GM23338 (cell line): ENCODE measurements around the gene TSHZ2. TPM values are rescaled to one million over a fixed set of nuclear protein-coding genes. Genes with fewer than 3 reads are reported as not detected.

ENCODE experiments used
- ATAC-seq: fragments of 200-7000 bp; cut with Tn5 transposase; 3 replicates; pipeline ENCODE4 v1.9.1; 2020
- DNase-seq: peaks from one replicate; pipeline ENCODE4 v3.0.0-alpha.2; 2015; ENCODE audit warnings: low spot score
- H2AFZ ChIP-seq: fragments of 200-600 bp; sonication (generic); 2 replicates; pipeline ENCODE4 v1.8.0; 2016; ENCODE audit warnings: antibody characterized with exemption, mild to moderate bottlenecking, moderate library complexity
- H3F3A ChIP-seq: fragments of 200-600 bp; sonication (generic); replicated peaks from 2 replicates; pipeline ENCODE4 v1.8.0; 2017; ENCODE audit warnings: antibody characterized with exemption, mixed run types, low read depth
- H3K27ac ChIP-seq: fragments of 200-600 bp; sonication (generic); 2 replicates; pipeline ENCODE4 v1.6.1; 2016; ENCODE audit warnings: low read depth
- H3K27me3 ChIP-seq: fragments of 200-600 bp; sonication (generic); 2 replicates; pipeline ENCODE4 v1.8.0; 2016; ENCODE audit warnings: mild to moderate bottlenecking, mixed run types, moderate library complexity; ENCODE audit not compliant: insufficient read depth
- H3K36me3 ChIP-seq: fragments of 200-600 bp; sonication (generic); 2 replicates; pipeline ENCODE4 v1.8.0; 2016; ENCODE audit warnings: mild to moderate bottlenecking; ENCODE audit not compliant: insufficient read depth
- H3K4me1 ChIP-seq: fragments of 200-600 bp; sonication (generic); 2 replicates; pipeline ENCODE4 v1.8.0; 2016; ENCODE audit warnings: mild to moderate bottlenecking, moderate library complexity; ENCODE audit not compliant: insufficient read depth
- H3K4me2 ChIP-seq: fragments of 200-600 bp; sonication (generic); 2 replicates; pipeline ENCODE4 v1.7.1; 2017; ENCODE audit warnings: mixed run types
- H3K4me3 ChIP-seq: fragments of 200-600 bp; sonication (generic); 2 replicates; pipeline ENCODE4 v1.6.1; 2016; ENCODE audit warnings: mixed run types
- H3K79me2 ChIP-seq: fragments of 200-600 bp; sonication (generic); replicated peaks from 2 replicates; pipeline ENCODE4 v1.8.0; 2017; ENCODE audit warnings: mild to moderate bottlenecking; ENCODE audit not compliant: insufficient read depth
- H3K9me2 ChIP-seq: fragments of 200-600 bp; sonication (generic); 2 replicates; pipeline ENCODE4 v1.8.0; 2017; ENCODE audit not compliant: insufficient read depth
- H4K20me1 ChIP-seq: fragments of 200-600 bp; sonication (generic); replicated peaks from 2 replicates; pipeline ENCODE4 v1.8.0; 2017; ENCODE audit warnings: mild to moderate bottlenecking; ENCODE audit not compliant: insufficient read depth
- H3K27ac Mint-ChIP-seq: 2 replicates; pipeline ENCODE4 v1.8.0; 2020; ENCODE audit warnings: inconsistent platforms, mild to moderate bottlenecking, moderate library complexity, mixed read lengths
- H3K27me3 Mint-ChIP-seq: 3 replicates; pipeline ENCODE4 v1.8.0; 2022; ENCODE audit warnings: low read depth, mild to moderate bottlenecking, moderate library complexity, mixed read lengths, inconsistent platforms; ENCODE audit not compliant: insufficient read depth, poor library complexity
- H3K36me3 Mint-ChIP-seq: 3 replicates; pipeline ENCODE4 v1.8.0; 2021; ENCODE audit warnings: low read depth, mild to moderate bottlenecking, inconsistent platforms, moderate library complexity, mixed read lengths
- H3K4me1 Mint-ChIP-seq: 3 replicates; pipeline ENCODE4 v1.8.0; 2020; ENCODE audit warnings: mild to moderate bottlenecking, inconsistent platforms, mixed read lengths
- H3K4me3 Mint-ChIP-seq: 3 replicates; pipeline ENCODE4 v1.8.0; 2021; ENCODE audit warnings: moderate library complexity, mild to moderate bottlenecking, inconsistent platforms, mixed read lengths
- H3K9me3 Mint-ChIP-seq: 3 replicates; pipeline ENCODE4 v1.8.0; 2020; ENCODE audit warnings: moderate library complexity, mild to moderate bottlenecking, inconsistent platforms, mixed read lengths
- CREB1 ChIP-seq: fragments of 250-450 bp; sonication (Bioruptor Pico); IDR thresholded peaks from 2 replicates; pipeline ENCODE4 v1.5.0; 2020; ENCODE audit warnings: low read depth, mild to moderate bottlenecking, moderate library complexity
- EZH2 ChIP-seq: fragments of 200-600 bp; sonication (generic); IDR thresholded peaks from one replicate; pipeline ENCODE4 v1.8.0; 2017; ENCODE audit warnings: antibody characterized with exemption, mild to moderate bottlenecking, low read depth; ENCODE audit not compliant: unreplicated experiment
- EZH2phosphoT487 ChIP-seq: fragments of 200-600 bp; sonication (generic); IDR thresholded peaks from one replicate; pipeline ENCODE4 v1.8.1; 2018; ENCODE audit warnings: antibody characterized with exemption; ENCODE audit not compliant: unreplicated experiment
- JUNB ChIP-seq: IDR thresholded peaks from one replicate; pipeline ENCODE4 v1.6.1; 2016; ENCODE audit warnings: antibody characterized with exemption; ENCODE audit not compliant: unreplicated experiment
- NANOG ChIP-seq: IDR thresholded peaks from 2 replicates; pipeline ENCODE4 v1.6.1; 2016; ENCODE audit warnings: antibody characterized with exemption, borderline replicate concordance
- POLR2AphosphoS5 ChIP-seq: IDR thresholded peaks from 2 replicates; pipeline ENCODE4 v1.6.1; 2016; ENCODE audit warnings: antibody characterized with exemption, low read depth
- STAT1 ChIP-seq: IDR thresholded peaks from one replicate; pipeline ENCODE4 v1.6.1; 2016; ENCODE audit warnings: antibody characterized with exemption; ENCODE audit not compliant: unreplicated experiment
- polyA plus RNA-seq: library from polyadenylated mRNA; unstranded; fragments of >200 nt; fragmentation: Nextera tagmentation; extraction: Ambion mirVana; gene quantifications from 2 replicates; pipeline ENCODE4 v1.2.1, GENCODE V29; 2016
- total RNA-seq: library from RNA; depleted of rRNA; stranded (reverse); fragments of >200 nt; shearing (Covaris generic); gene quantifications from 2 replicates; pipeline ENCODE4 v1.2.3, GENCODE V29; 2014
- TF ChIP-seq, protein P1 (sequence below): fragments of 250-450 bp; sonication (Bioruptor Pico); IDR thresholded peaks from 2 replicates; pipeline ENCODE4 v1.5.0; 2020; ENCODE audit warnings: mild to moderate bottlenecking, moderate library complexity

Gene TSHZ2
- total and polyA plus RNA-seq, 2 experiments from 2014 or later: 0.49 to 1.3 TPM

GRCh38 chr20:52985687-52986086, 13.5 kb downstream of the TSHZ2 start:
- H3K27me3 ChIP-seq: no peaks in the 10 kb centered on the region
- H3K4me2 ChIP-seq: no peak overlapping the region
- no peaks in the 10 kb centered on the region for H3F3A ChIP-seq
- no peak overlapping the region for H3K4me3 ChIP-seq
- no peak for DNase-seq
- TF ChIP-seq CREB1 (CRISPR knock-in tag): no peak
- TF ChIP-seq EZH2: no peak
- Mint-ChIP-seq H3K4me1 (peaks cover 7% of the 10 kb centered on the region; the same call in 2 of the 3 replicates), H3K27ac (no peak overlapping the region), H3K27me3 (no peaks in the 10 kb centered on the region), H3K36me3 (no peaks in the 10 kb centered on the region), H3K4me3 (no peak overlapping the region), H3K9me3 (no peaks in the 10 kb centered on the region)
- no peak overlapping the region for H3K27ac ChIP-seq
- H4K20me1 ChIP-seq: no peaks in the 10 kb centered on the region
- H3K9me2 ChIP-seq: no peaks in the 10 kb centered on the region
- H2AFZ ChIP-seq: no peak overlapping the region
- H3K79me2 ChIP-seq: no peaks in the 10 kb centered on the region
- no peaks in the 10 kb centered on the region for H3K36me3 ChIP-seq
- no peak for ATAC-seq
- 0 out of 2 replicates have a peak, but pooled peaks cover 2% of the 10 kb centered on the region for H3K4me1 ChIP-seq

- Histone ChIP-seq H3K9me2 (no peaks in the 10 kb centered on the region), H3K36me3 (no peaks in the 10 kb centered on the region), H3K27me3 (no peaks in the 10 kb centered on the region), H2AFZ (no peak overlapping the region), H3K4me3 (no peak overlapping the region), H3F3A (no peaks in the 10 kb centered on the region), H3K79me2 (no peaks in the 10 kb centered on the region), H3K27ac (no peak overlapping the region), H4K20me1 (no peaks in the 10 kb centered on the region), H3K4me2 (no peak overlapping the region), H3K4me1 (0 out of 2 replicates have a peak, but pooled peaks cover 2% of the 10 kb centered on the region)
- H3K4me3 Mint-ChIP-seq: no peak overlapping the region
- peaks cover 7% of the 10 kb centered on the region; the same call in 2 of the 3 replicates for H3K4me1 Mint-ChIP-seq
- TF ChIP-seq EZH2 (no peak), JUNB (no peak), EZH2phosphoT487 (no peak), STAT1 (no peak), NANOG (no peak), POLR2AphosphoS5 (no peak)
- TF ChIP-seq, protein P1, sequence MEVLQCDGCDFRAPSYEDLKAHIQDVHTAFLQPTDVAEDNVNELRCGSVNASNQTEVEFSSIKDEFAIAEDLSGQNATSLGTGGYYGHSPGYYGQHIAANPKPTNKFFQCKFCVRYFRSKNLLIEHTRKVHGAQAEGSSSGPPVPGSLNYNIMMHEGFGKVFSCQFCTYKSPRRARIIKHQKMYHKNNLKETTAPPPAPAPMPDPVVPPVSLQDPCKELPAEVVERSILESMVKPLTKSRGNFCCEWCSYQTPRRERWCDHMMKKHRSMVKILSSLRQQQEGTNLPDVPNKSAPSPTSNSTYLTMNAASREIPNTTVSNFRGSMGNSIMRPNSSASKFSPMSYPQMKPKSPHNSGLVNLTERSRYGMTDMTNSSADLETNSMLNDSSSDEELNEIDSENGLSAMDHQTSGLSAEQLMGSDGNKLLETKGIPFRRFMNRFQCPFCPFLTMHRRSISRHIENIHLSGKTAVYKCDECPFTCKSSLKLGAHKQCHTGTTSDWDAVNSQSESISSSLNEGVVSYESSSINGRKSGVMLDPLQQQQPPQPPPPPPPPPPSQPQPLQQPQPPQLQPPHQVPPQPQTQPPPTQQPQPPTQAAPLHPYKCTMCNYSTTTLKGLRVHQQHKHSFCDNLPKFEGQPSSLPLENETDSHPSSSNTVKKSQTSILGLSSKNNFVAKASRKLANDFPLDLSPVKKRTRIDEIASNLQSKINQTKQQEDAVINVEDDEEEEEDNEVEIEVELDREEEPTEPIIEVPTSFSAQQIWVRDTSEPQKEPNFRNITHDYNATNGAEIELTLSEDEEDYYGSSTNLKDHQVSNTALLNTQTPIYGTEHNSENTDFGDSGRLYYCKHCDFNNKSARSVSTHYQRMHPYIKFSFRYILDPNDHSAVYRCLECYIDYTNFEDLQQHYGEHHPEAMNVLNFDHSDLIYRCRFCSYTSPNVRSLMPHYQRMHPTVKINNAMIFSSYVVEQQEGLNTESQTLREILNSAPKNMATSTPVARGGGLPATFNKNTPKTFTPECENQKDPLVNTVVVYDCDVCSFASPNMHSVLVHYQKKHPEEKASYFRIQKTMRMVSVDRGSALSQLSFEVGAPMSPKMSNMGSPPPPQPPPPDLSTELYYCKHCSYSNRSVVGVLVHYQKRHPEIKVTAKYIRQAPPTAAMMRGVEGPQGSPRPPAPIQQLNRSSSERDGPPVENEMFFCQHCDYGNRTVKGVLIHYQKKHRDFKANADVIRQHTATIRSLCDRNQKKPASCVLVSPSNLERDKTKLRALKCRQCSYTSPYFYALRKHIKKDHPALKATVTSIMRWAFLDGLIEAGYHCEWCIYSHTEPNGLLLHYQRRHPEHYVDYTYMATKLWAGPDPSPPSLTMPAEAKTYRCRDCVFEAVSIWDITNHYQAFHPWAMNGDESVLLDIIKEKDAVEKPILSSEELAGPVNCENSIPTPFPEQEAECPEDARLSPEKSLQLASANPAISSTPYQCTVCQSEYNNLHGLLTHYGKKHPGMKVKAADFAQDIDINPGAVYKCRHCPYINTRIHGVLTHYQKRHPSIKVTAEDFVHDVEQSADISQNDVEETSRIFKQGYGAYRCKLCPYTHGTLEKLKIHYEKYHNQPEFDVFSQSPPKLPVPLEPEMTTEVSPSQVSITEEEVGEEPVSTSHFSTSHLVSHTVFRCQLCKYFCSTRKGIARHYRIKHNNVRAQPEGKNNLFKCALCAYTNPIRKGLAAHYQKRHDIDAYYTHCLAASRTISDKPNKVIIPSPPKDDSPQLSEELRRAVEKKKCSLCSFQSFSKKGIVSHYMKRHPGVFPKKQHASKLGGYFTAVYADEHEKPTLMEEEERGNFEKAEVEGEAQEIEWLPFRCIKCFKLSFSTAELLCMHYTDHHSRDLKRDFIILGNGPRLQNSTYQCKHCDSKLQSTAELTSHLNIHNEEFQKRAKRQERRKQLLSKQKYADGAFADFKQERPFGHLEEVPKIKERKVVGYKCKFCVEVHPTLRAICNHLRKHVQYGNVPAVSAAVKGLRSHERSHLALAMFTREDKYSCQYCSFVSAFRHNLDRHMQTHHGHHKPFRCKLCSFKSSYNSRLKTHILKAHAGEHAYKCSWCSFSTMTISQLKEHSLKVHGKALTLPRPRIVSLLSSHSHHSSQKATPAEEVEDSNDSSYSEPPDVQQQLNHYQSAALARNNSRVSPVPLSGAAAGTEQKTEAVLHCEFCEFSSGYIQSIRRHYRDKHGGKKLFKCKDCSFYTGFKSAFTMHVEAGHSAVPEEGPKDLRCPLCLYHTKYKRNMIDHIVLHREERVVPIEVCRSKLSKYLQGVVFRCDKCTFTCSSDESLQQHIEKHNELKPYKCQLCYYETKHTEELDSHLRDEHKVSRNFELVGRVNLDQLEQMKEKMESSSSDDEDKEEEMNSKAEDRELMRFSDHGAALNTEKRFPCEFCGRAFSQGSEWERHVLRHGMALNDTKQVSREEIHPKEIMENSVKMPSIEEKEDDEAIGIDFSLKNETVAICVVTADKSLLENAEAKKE (CRISPR knock-in tag): no peak
- DNase-seq: no peak
- H3K27me3 Mint-ChIP-seq: no peaks in the 10 kb centered on the region
- no peak overlapping the region for H3K27ac Mint-ChIP-seq
- no peak for ATAC-seq
- no peaks in the 10 kb centered on the region for H3K9me3 Mint-ChIP-seq
- H3K36me3 Mint-ChIP-seq: no peaks in the 10 kb centered on the region
Measured at GRCh38 chr20:52987295-52987694, 15.1 kb downstream of the TSHZ2 start.
